ENCODE measurements around the gene ASXL1. TPM values are rescaled to one million over a fixed set of nuclear protein-coding genes. Genes with fewer than 3 reads are reported as not detected.

ASXL1 gene
- total RNA-seq, 4 donors from 2014 or later: 69.1 to 116 (median 102) TPM

GRCh38 chr20:32482442-32483261, 124.5 kb downstream of the ASXL1 start:
- H3K27me3 ChIP-seq: no peaks in the 10 kb centered on the region
- H3K36me3 ChIP-seq: no peaks in the 10 kb centered on the region
- intact Hi-C loops (cut with DNase I; ENCODE audit: low total_unique reads): no loop called here
- no peaks in the 10 kb centered on the region for H3K9me3 ChIP-seq
- TF ChIP-seq CTCF (IDR thresholded peaks at IDR 0.05) (no peak), POLR2A (IDR thresholded peaks at IDR 0.05) (no peak)
- peak overlapping the region; percentile 66 to 68 for H3K4me3 ChIP-seq
- no peak for DNase-seq
- peak overlapping the region; percentile 76 to 78 for H3K27ac ChIP-seq
- no peaks in the 10 kb centered on the region for H3K4me1 ChIP-seq

GRCh38 chr20:32483351-32484224, 125.5 kb downstream of the ASXL1 start:
- Histone ChIP-seq H3K4me1 (no peaks in the 10 kb centered on the region), H3K27ac (peak overlapping the region; percentile 76 to 81), H3K27me3 (no peaks in the 10 kb centered on the region), H3K4me3 (peak overlapping the region; percentile 66 to 68), H3K36me3 (no peaks in the 10 kb centered on the region), H3K9me3 (no peaks in the 10 kb centered on the region)
- TF ChIP-seq CTCF (IDR thresholded peaks at IDR 0.05) (no peak), POLR2A (IDR thresholded peaks at IDR 0.05) (peak in 1 of 2 donors; percentile 50)
- peak in 1 of 2 donors; percentile 66 for DNase-seq
- intact Hi-C loops (cut with DNase I; ENCODE audit: low total_unique reads): no loop called here

DNA sequence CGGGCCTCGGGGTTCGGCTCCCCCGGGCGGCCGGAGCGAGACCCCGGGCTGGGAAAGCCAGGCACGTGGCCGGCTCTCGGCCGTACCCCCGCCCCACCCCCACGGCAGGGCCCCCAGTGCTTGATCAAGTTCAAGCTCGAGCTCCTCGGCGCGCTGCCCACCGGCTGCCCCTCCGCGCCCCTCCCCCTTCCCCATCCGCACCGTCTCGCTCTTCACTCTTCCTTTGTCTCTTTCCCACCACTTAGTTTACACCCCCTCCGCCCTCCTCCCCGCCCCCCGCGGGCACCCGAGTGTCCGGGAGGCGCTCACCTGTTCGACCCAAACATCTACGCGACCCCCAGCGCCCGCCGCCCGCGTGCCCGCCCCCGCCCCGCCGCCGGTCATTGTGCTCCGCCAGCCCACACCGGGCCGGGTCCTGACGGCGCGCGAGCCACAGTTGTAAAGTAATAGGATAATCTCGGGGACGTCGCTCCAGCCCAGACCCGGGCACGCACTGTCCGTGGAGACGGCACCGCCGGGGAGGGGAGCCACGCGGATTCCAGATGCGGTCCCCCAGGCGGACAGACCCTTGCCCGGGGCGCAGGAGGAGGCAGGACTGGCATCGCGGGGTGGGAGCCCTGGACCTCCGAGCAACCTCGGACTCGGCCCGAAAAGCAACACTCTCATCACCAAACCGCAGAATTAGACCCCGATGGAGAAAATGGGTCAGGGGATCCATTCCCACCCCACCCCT, 126.3 kb downstream of the ASXL1 start:
- intact Hi-C loops (cut with DNase I; ENCODE audit: low total_unique reads): no loop called here
- H3K27ac ChIP-seq: peak overlapping the region; percentile 74 to 81
- H3K4me3 ChIP-seq: peak overlapping the region; percentile 66 to 68
- H3K9me3 ChIP-seq: no peaks in the 10 kb centered on the region
- DNase-seq: peak; percentile 57 to 60
- no peaks in the 10 kb centered on the region for H3K4me1 ChIP-seq
- no peaks in the 10 kb centered on the region for H3K36me3 ChIP-seq
- TF ChIP-seq POLR2A (IDR thresholded peaks at IDR 0.05) (no peak), CTCF (IDR thresholded peaks at IDR 0.05) (no peak)
- H3K27me3 ChIP-seq: no peaks in the 10 kb centered on the region

GRCh38 chr20:32484958-32485769, 127.0 kb downstream of the ASXL1 start:
- DNase-seq: peak; percentile 79 to 80
- Histone ChIP-seq H3K27me3 (no peaks in the 10 kb centered on the region), H3K9me3 (no peaks in the 10 kb centered on the region), H3K4me3 (peak overlapping the region; percentile 66 to 68), H3K27ac (peak overlapping the region; percentile 74 to 81), H3K36me3 (no peaks in the 10 kb centered on the region), H3K4me1 (no peaks in the 10 kb centered on the region)
- TF ChIP-seq POLR2A (IDR thresholded peaks at IDR 0.05): no peak
- TF ChIP-seq CTCF (IDR thresholded peaks at IDR 0.05): peak; percentile 78 to 86 (median 81)
- intact Hi-C loops (cut with DNase I; ENCODE audit: low total_unique reads): no loop called here
